Kidney (tissue), 14 donors: ENCODE measurements around the gene ARL6IP6. TPM values are rescaled to one million over a fixed set of nuclear protein-coding genes. Genes with fewer than 3 reads are reported as not detected.

Experiments
- DNase-seq, 5 donors: peaks; one replicate each; pipeline ENCODE4 v3.0.0-alpha.2; 2013 to 2020
- FAIRE-seq: peaks from 2 replicates; lab custom pipeline; 2012; peaks lifted over from hg19 to GRCh38; lab: Jason Lieb, UNC
- H3K27ac ChIP-seq, 2 donors: one replicate each; pipeline ENCODE4 v1.7.0; 2013; ENCODE audit warnings: low read depth in 2 of 2, low read length in 2 of 2, inconsistent platforms in 1 of 2
- H3K27me3 ChIP-seq: one replicate; pipeline ENCODE4 v1.7.1; 2013; ENCODE audit warnings: low read length, inconsistent platforms; ENCODE audit not compliant: control insufficient read depth, insufficient read depth
- H3K36me3 ChIP-seq, 3 donors: one replicate each; pipeline versions ENCODE4 v1.7.0 to v1.7.1; 2013; ENCODE audit warnings: low read length in 3 of 3, control low read depth in 1 of 3, inconsistent platforms in 1 of 3; ENCODE audit not compliant: insufficient read depth in 3 of 3, control insufficient read depth in 2 of 3
- H3K4me1 ChIP-seq, 3 donors: one replicate each; pipeline versions ENCODE4 v1.7.0 to v1.7.1; 2013; ENCODE audit warnings: low read length in 3 of 3, inconsistent platforms in 1 of 3, low read depth in 1 of 3; ENCODE audit not compliant: control insufficient read depth in 2 of 3, insufficient read depth in 2 of 3
- H3K4me3 ChIP-seq, 3 donors: one replicate each; pipeline versions ENCODE4 v1.7.0 to v1.8.1; 2013; ENCODE audit warnings: low read length in 3 of 3, control low read depth in 1 of 3, inconsistent platforms in 1 of 3
- H3K9ac ChIP-seq, 3 donors: one replicate each; pipeline versions ENCODE4 v1.7.0 to v1.7.1; 2013; ENCODE audit warnings: low read length in 3 of 3, control low read depth in 1 of 3, inconsistent platforms in 1 of 3
- H3K9me3 ChIP-seq, 3 donors: one replicate each; pipeline versions ENCODE4 v1.7.0 to v1.7.1; 2013; ENCODE audit warnings: low read length in 3 of 3, control low read depth in 1 of 3, inconsistent platforms in 1 of 3; ENCODE audit not compliant: control insufficient read depth in 2 of 3, insufficient read depth in 1 of 3
- CTCF ChIP-seq: IDR thresholded peaks from 3 replicates; pipeline ENCODE4 v1.5.1; 2012; ENCODE audit warnings: mild to moderate bottlenecking, moderate library complexity, borderline replicate concordance; ENCODE audit not compliant: insufficient read depth; ENCODE audit errors: extremely low read depth
- intact Hi-C: fragments of 100-400 bp; cut with DNase I; formaldehyde crosslinking; loops from one replicate; pipeline ENCODE4 v1.11.1; 2022
- polyA plus RNA-seq: library from polyadenylated mRNA; stranded (reverse); fragments of 350-450 nt; fragmentation: Illumina TruSeq; extraction: RNeasy Lipid Tissue Mini Kit (QIAGEN cat#74804); gene quantifications from one replicate; pipeline ENCODE4 v1.2.3, GENCODE V29; 2014; ENCODE audit warnings: low read depth, low replicate concordance; ENCODE audit not compliant: insufficient read depth
- total RNA-seq: library from RNA; stranded (reverse); fragmentation: NEBNext Ultra II Directional; extraction: Animal tissue kit (Norgen Biotek cat#: 25700); gene quantifications from one replicate; pipeline ENCODE4 v1.2.1, GENCODE V29; 2021
- donor health status: control.
- donor health status: control.
- donor health status: control.
- donor health status: control.
- donor health status: control.
- donor health status: DM: yes; HTN: yes; CAD: no.
- donor health status: Normal renal cell carcinoma (clear cell type).

The ARL6IP6 gene
- total and polyA plus RNA-seq, 2 donors from 2014 or later = 9.3 to 15.5 TPM

DNA sequence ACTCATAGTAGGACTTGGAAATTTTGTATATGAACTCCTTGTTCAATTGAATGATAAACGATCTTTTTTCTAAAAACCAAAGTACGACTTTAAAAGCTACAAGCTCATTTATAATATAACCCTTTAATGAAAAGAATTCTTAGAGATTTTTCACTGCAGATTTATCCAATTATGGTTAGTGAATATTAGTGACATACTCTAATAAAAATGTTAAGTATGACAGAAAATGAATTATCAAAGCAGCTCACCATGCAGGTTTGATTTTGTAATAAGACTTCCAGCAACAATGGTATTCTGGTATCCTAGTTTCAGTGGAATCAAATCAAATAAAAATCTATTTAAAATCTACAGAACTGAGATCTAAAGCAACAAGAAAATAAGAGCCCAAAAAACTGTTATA is 39.6 kb upstream of the ARL6IP6 start:
- no peak for TF ChIP-seq CTCF
- FAIRE-seq = no peak
- Histone ChIP-seq H3K9ac (no peak overlapping the region), H3K27me3 (no peaks in the 10 kb centered on the region), H3K4me1 (no peaks in the 10 kb centered on the region), H3K27ac (no peak overlapping the region), H3K9me3 (no peaks in the 10 kb centered on the region), H3K4me3 (no peak overlapping the region), H3K36me3 (peaks cover 2 to 22% (median 5%) of the 10 kb centered on the region in 3 donors)
- no peak for DNase-seq
- intact Hi-C loops = no loop called here

GRCh38 chr2:152682663-152683062 is 35.8 kb upstream of the ARL6IP6 start:
- peaks cover 0 to 16% (median 0%) of the 10 kb centered on the region in 3 donors for H3K36me3 ChIP-seq
- intact Hi-C loops = no loop called here
- no peak for FAIRE-seq

GRCh38 chr2:152683400-152683799 is 35.0 kb upstream of the ARL6IP6 start:
- no peaks in the 10 kb centered on the region for H3K27me3 ChIP-seq
- H3K9ac ChIP-seq = no peak overlapping the region
- H3K4me3 ChIP-seq = no peak overlapping the region
- peaks cover 0 to 16% (median 0%) of the 10 kb centered on the region in 3 donors for H3K36me3 ChIP-seq
- no peaks in the 10 kb centered on the region for H3K9me3 ChIP-seq
- no peak overlapping the region for H3K27ac ChIP-seq
- intact Hi-C loops = no loop called here
- TF ChIP-seq CTCF = no peak
- FAIRE-seq (no peak), DNase-seq (no peak)
- H3K4me1 ChIP-seq = no peaks in the 10 kb centered on the region

More at GRCh38 chr2:152682663-152683062, 35.8 kb upstream of the ARL6IP6 start:
- no peak overlapping the region for H3K9ac ChIP-seq
- peak in 2 of 5 donors; percentile 3 to 16 for DNase-seq
- H3K4me1 ChIP-seq = no peaks in the 10 kb centered on the region
- H3K9me3 ChIP-seq = no peaks in the 10 kb centered on the region
- TF ChIP-seq CTCF = no peak
- no peak overlapping the region for H3K27ac ChIP-seq
- H3K27me3 ChIP-seq = no peaks in the 10 kb centered on the region
- H3K4me3 ChIP-seq = no peak overlapping the region

DNA sequence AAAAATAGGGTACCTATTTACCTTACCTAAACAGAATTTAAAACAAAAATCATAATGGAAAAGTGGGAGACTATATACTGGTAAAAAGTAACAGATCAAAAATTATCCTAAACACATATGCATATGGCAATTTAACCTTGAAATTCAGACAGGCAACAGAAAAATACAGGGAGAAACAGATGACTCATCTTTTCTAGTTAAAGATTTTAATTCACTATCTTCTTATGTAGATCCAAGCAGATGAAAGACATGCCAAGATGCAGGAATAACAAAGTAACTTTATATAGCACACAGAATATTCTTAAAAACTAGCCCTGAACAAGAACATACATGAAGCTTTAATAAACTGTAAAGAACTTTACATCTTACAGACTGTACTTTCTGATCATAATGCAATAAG is 32.1 kb upstream of the ARL6IP6 start:
- TF ChIP-seq CTCF = no peak
- Histone ChIP-seq H3K9ac (no peak overlapping the region), H3K4me1 (no peaks in the 10 kb centered on the region), H3K36me3 (peaks cover 0 to 4% (median 0%) of the 10 kb centered on the region in 3 donors), H3K9me3 (no peaks in the 10 kb centered on the region), H3K27me3 (no peaks in the 10 kb centered on the region), H3K27ac (no peak overlapping the region), H3K4me3 (no peak overlapping the region)
- DNase-seq (no peak), FAIRE-seq (no peak)
- intact Hi-C loops = no loop called here
